HepG2 (cell line): ENCODE measurements around the gene PSENEN. TPM values are rescaled to one million over a fixed set of nuclear protein-coding genes. Genes with fewer than 3 reads are reported as not detected.
A peak's percentile ranks its signal among the peaks of the same experiment; 100 is the strongest.

Experiments
- ATAC-seq: fragments of 200-7000 bp; cut with Tn5 transposase; 3 replicates; pipeline ENCODE4 v1.9.1; 2020; ENCODE audit warnings: mild to moderate bottlenecking, moderate library complexity
- BruUV-seq: library from RNA; stranded (reverse); fragments of 400-500 nt; replicated peaks from 2 replicates; lab custom pipeline; 2021; lab: Mats Ljungman, UMichigan
- CTCF ChIA-PET: fragments of 300-600 bp; formaldehyde crosslinking; extraction: SDS; loops from one replicate; lab custom pipeline; 2021; ENCODE audit warnings: low total read pairs, inconsistent platforms, low intra/inter-chr PET ratio; lab: Yijun Ruan, JAX
- POLR2A ChIA-PET: fragments of 350-600 bp; sonication (Branson Sonifier 250); formaldehyde crosslinking; loops from one replicate; lab custom pipeline; 2020; ENCODE audit warnings: antibody characterized with exemption, inconsistent platforms; lab: Yijun Ruan, JAX
- DNase-seq: peaks from one replicate; pipeline ENCODE4 v3.0.0-alpha.2; 2015; ENCODE audit warnings: low spot score
- FAIRE-seq: peaks from 3 replicates; lab custom pipeline; 2011; peaks lifted over from hg19 to GRCh38; lab: Jason Lieb, UNC
- H2AFZ ChIP-seq: one replicate; pipeline ENCODE4 v1.6.1; 2011; ENCODE audit warnings: low read length, inconsistent platforms
- H3K27ac ChIP-seq: fragments of 300-600 bp; 3 replicates; pipeline ENCODE4 v1.8.0; 2011; ENCODE audit warnings: mixed run types, mild to moderate bottlenecking, mixed read lengths, low read length, inconsistent platforms; ENCODE audit not compliant: insufficient read depth; ENCODE audit errors: extremely low read length
- H3K27me3 ChIP-seq, 2 experiments: fragments of 200-600 bp in 1 of 2; 2 replicates in 1 of 2; 3 replicates in 1 of 2; pipeline versions ENCODE4 v1.6.0 to v1.8.0; 2011; ENCODE audit warnings: low read length in 2 of 2, mild to moderate bottlenecking in 2 of 2, moderate library complexity in 2 of 2, inconsistent platforms in 1 of 2; ENCODE audit not compliant: insufficient read depth in 2 of 2, control insufficient read depth in 1 of 2
- H3K36me3 ChIP-seq, 2 experiments: fragments of 200-600 bp in 1 of 2; replicated peaks in 1 of 2; 2 replicates in 1 of 2; 3 replicates in 1 of 2; pipeline versions ENCODE4 v1.5.1 to v1.8.0; 2011; ENCODE audit warnings: low read length in 2 of 2, inconsistent platforms in 1 of 2; ENCODE audit not compliant: insufficient read depth in 2 of 2, control insufficient read depth in 1 of 2
- H3K4me1 ChIP-seq: 2 replicates; pipeline ENCODE4 v1.5.1; 2012; ENCODE audit warnings: low read length, inconsistent platforms; ENCODE audit not compliant: insufficient read depth
- H3K4me2 ChIP-seq: 2 replicates; pipeline ENCODE4 v1.6.0; 2011; ENCODE audit warnings: low read depth, low read length, inconsistent platforms
- H3K4me3 ChIP-seq, 3 experiments: fragments of 200-600 bp in 1 of 3; sonication (generic), shearing (Covaris generic) in 1 of 3; replicated peaks in 1 of 3; 2 replicates each; pipeline ENCODE4 v1.5.1; 2011 to 2016; ENCODE audit warnings: low read length in 3 of 3, inconsistent platforms in 2 of 3, low read depth in 2 of 3, mild to moderate bottlenecking in 2 of 3, control low read depth in 1 of 3, mixed read lengths in 1 of 3; ENCODE audit not compliant: insufficient read depth in 1 of 3
- H3K79me2 ChIP-seq: one replicate; pipeline ENCODE4 v1.6.1; 2011; ENCODE audit warnings: low read length, inconsistent platforms; ENCODE audit not compliant: insufficient read depth
- H3K9ac ChIP-seq: 2 replicates; pipeline ENCODE4 v1.6.0; 2011; ENCODE audit warnings: mild to moderate bottlenecking, low read depth, low read length, inconsistent platforms; ENCODE audit not compliant: insufficient read depth
- H3K9me3 ChIP-seq: 2 replicates; pipeline ENCODE4 v1.5.1; 2012; ENCODE audit warnings: mild to moderate bottlenecking, low read length
- H4K20me1 ChIP-seq: 2 replicates; pipeline ENCODE4 v1.6.0; 2011; ENCODE audit warnings: inconsistent platforms, mild to moderate bottlenecking, low read length, moderate library complexity; ENCODE audit not compliant: insufficient read depth
- NFYB ChIP-seq: sonication (generic); formaldehyde crosslinking; IDR thresholded peaks from 2 replicates; pipeline ENCODE4 v1.4.0; 2020; ENCODE audit warnings: missing genetic modification reagents
- THAP11 ChIP-seq: IDR thresholded peaks from 2 replicates; pipeline ENCODE4 v1.6.1; 2016; ENCODE audit warnings: missing biosample characterization, missing genetic modification reagents
- WGBS: methylation state at CpG from one replicate; pipeline ENCODE4 v1.1.6; 2017; ENCODE audit warnings: low lambda C conversion rate; 5-methylcytosine and 5-hydroxymethylcytosine counted together
- in situ Hi-C: cut with HindIII; loops from 2 replicates; pipeline ENCODE4 v1.10.0; 2017; ENCODE audit warnings: low pct_unique_long_range_greater_than_20kb; ENCODE audit not compliant: extremely low pct_ligation_motif_present
- intact Hi-C: fragments of 100-400 bp; cut with micrococcal nuclease; formaldehyde crosslinking; loops from one replicate; pipeline ENCODE4 v1.10.0; 2022; ENCODE audit not compliant: unreplicated experiment
- polyA plus RNA-seq, 8 experiments: library from polyadenylated mRNA; depleted of rRNA in 3 of 8; stranded (reverse) in 7 of 8; unstranded in 1 of 8; fragments of >200 nt; fragmentation: Illumina TruSeq in 4 of 8; extraction: Trizol in 4 of 8; gene quantifications; 2 replicates each; pipeline versions ENCODE4 v1.2.1 to v1.2.3, GENCODE V29; 2011 to 2016; ENCODE audit warnings: low read depth in 4 of 8, missing spikeins in 1 of 8, mixed read lengths in 1 of 8; ENCODE audit not compliant: insufficient read depth in 1 of 8
- total RNA-seq, 5 experiments: library from RNA; depleted of rRNA; stranded (reverse); fragments of >200 nt; fragmentation: Illumina TruSeq; extraction: Trizol; gene quantifications; 2 replicates each; pipeline ENCODE4 v1.2.3, GENCODE V29; 2016; ENCODE audit warnings: low read depth in 1 of 5
- TF ChIP-seq, protein P1 (sequence below): sonication (generic); formaldehyde crosslinking; IDR thresholded peaks from 2 replicates; pipeline ENCODE4 v1.4.0; 2020; ENCODE audit warnings: mild to moderate bottlenecking, missing genetic modification reagents, borderline replicate concordance
- TF ChIP-seq, protein P2 (sequence below): fragments of 450-650 bp; IDR thresholded peaks from 2 replicates; pipeline ENCODE4 v1.6.1; 2017; ENCODE audit warnings: mild to moderate bottlenecking
- TF ChIP-seq, protein P3 (sequence below): sonication (generic); formaldehyde crosslinking; IDR thresholded peaks from 2 replicates; pipeline ENCODE4 v1.8.1; 2023; ENCODE audit warnings: mild to moderate bottlenecking, missing genetic modification reagents, borderline replicate concordance
- TF ChIP-seq, protein P4 (sequence below): sonication (generic); formaldehyde crosslinking; IDR thresholded peaks from 2 replicates; pipeline ENCODE4 v1.5.1; 2020; ENCODE audit warnings: mild to moderate bottlenecking, missing genetic modification reagents, moderate library complexity

PSENEN gene
- total and polyA plus RNA-seq, 2 of the 13 experiments (the other 11 are each of a cell fraction or from before 2014, with no cell fraction given), result 16.9 to 34.2 TPM

DNA sequence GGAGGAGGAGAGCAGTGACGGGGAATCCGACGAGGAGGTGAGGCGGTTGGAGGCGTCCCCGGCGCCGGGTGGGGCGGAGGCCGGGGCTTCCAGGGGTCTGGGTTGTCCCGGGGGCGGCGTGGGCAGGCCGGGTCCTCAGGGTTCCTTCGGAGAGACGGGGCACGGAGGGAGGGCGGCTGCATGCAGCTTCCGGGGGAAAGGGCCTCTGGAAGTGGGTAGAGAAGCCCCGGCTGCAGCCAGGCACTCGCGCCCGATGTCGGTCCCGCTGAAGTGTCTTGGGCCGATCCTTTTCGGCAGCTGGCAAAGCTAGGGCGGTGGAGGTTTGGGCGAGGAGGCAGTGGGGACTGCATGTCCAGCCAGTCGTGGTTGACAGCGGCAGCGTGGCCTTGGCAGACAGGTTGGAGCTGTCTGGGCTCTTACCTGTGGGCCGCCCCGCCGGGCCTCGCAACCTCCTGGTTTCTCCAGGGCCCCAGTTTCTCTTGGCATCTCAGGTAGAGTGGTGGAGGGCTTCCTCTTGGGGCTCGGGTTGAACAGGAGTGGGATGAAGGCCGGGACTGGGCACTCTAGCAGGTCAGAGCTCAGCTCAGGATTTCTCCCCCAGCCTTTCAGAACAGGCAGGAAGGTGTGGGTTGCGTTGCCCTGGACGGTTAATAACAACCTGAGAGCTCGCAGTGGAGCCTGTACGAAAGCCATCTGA is 27.0 kb upstream of the PSENEN start (continued):
- TF ChIP-seq, protein P1, sequence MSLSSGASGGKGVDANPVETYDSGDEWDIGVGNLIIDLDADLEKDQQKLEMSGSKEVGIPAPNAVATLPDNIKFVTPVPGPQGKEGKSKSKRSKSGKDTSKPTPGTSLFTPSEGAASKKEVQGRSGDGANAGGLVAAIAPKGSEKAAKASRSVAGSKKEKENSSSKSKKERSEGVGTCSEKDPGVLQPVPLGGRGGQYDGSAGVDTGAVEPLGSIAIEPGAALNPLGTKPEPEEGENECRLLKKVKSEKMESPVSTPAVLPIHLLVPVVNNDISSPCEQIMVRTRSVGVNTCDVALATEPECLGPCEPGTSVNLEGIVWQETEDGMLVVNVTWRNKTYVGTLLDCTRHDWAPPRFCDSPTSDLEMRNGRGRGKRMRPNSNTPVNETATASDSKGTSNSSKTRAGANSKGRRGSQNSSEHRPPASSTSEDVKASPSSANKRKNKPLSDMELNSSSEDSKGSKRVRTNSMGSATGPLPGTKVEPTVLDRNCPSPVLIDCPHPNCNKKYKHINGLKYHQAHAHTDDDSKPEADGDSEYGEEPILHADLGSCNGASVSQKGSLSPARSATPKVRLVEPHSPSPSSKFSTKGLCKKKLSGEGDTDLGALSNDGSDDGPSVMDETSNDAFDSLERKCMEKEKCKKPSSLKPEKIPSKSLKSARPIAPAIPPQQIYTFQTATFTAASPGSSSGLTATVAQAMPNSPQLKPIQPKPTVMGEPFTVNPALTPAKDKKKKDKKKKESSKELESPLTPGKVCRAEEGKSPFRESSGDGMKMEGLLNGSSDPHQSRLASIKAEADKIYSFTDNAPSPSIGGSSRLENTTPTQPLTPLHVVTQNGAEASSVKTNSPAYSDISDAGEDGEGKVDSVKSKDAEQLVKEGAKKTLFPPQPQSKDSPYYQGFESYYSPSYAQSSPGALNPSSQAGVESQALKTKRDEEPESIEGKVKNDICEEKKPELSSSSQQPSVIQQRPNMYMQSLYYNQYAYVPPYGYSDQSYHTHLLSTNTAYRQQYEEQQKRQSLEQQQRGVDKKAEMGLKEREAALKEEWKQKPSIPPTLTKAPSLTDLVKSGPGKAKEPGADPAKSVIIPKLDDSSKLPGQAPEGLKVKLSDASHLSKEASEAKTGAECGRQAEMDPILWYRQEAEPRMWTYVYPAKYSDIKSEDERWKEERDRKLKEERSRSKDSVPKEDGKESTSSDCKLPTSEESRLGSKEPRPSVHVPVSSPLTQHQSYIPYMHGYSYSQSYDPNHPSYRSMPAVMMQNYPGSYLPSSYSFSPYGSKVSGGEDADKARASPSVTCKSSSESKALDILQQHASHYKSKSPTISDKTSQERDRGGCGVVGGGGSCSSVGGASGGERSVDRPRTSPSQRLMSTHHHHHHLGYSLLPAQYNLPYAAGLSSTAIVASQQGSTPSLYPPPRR (CRISPR knock-in tag), result no peak
- TF ChIP-seq THAP11 (CRISPR knock-in tag), result 0 out of 2 replicates have a peak, but pooled peaks have one; percentile 23

DNA sequence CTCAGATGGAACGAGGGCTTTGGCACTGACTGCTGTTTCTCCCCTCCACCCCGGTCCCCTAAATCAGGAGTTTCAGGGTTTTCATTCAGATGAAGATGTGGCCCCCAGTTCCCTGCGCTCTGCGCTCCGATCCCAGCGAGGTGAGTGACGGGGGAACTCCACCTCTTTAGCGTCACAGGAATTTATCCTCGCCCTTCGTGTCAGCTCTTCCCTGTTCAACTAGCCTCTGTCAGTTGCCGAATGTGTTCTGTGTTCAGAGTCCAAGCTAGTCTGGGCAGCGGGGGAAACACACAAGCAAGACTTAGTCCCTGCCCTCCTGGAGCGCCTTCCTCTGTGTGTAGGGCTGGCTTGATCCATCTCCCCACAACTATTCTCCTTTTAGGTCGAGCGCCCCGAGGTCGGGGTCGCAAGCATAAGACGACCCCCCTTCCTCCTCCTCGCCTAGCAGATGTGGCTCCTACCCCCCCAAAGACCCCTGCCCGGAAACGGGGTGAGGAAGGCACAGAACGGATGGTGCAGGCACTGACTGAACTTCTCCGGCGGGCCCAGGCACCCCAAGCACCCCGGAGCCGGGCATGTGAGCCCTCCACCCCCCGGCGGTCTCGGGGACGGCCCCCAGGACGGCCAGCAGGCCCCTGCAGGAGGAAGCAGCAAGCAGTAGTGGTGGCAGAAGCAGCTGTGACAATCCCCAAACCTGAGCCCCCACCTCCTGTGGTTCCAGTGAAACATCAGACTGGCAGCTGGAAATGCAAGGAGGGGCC is 25.9 kb upstream of the PSENEN start:
- Histone ChIP-seq H3K4me3 (peak overlapping the region; percentile 93 to 99 (median 97)), H3K27ac (peak overlapping the region; percentile 67), H3K27me3 (no peaks in the 10 kb centered on the region), H2AFZ (no peak overlapping the region), H3K36me3 (peaks cover 20 to 40% of the 10 kb centered on the region in 2 experiments), H3K9me3 (no peaks in the 10 kb centered on the region), H4K20me1 (peaks cover 8% of the 10 kb centered on the region), H3K4me1 (peaks cover 28% of the 10 kb centered on the region), H3K79me2 (peaks cover 21% of the 10 kb centered on the region), H3K9ac (peak overlapping the region; percentile 88), H3K4me2 (peak overlapping the region; percentile 84)
- ChIA-PET CTCF (interaction anchor here (7.0 kb wide), 1 partner anchor 25 kb away, joined by 201 read pairs; no protein-coding TSS in a partner anchor), POLR2A (interaction anchor here (1.0 to 4.6 kb wide), 9 partner anchors 10 to 100 kb away, joined by 3 to 69 read pairs (median 4); partner anchors contain the start of genes LIN37, PSENEN and U2AF1L4)
- peak; percentile 92 for FAIRE-seq
- in situ Hi-C loops, result loop anchor here (5.0 kb wide), 1 partner anchor 172 kb away; the partner anchor contains the start of gene TMEM147
- WGBS, result 30% methylated on average over 27 of the region's 32 CpGs
- DNase-seq, result peak; percentile 89
- TSS peak; percentile 44 for BruUV-seq
- peak; percentile 53 for ATAC-seq
- intact Hi-C loops, result loop anchor here (2.0 kb wide), 1 partner anchor 21 kb away; no protein-coding TSS in a partner anchor
- TF ChIP-seq, protein P2, sequence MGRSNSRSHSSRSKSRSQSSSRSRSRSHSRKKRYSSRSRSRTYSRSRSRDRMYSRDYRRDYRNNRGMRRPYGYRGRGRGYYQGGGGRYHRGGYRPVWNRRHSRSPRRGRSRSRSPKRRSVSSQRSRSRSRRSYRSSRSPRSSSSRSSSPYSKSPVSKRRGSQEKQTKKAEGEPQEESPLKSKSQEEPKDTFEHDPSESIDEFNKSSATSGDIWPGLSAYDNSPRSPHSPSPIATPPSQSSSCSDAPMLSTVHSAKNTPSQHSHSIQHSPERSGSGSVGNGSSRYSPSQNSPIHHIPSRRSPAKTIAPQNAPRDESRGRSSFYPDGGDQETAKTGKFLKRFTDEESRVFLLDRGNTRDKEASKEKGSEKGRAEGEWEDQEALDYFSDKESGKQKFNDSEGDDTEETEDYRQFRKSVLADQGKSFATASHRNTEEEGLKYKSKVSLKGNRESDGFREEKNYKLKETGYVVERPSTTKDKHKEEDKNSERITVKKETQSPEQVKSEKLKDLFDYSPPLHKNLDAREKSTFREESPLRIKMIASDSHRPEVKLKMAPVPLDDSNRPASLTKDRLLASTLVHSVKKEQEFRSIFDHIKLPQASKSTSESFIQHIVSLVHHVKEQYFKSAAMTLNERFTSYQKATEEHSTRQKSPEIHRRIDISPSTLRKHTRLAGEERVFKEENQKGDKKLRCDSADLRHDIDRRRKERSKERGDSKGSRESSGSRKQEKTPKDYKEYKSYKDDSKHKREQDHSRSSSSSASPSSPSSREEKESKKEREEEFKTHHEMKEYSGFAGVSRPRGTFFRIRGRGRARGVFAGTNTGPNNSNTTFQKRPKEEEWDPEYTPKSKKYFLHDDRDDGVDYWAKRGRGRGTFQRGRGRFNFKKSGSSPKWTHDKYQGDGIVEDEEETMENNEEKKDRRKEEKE, result no peak
- TF ChIP-seq, protein P3, sequence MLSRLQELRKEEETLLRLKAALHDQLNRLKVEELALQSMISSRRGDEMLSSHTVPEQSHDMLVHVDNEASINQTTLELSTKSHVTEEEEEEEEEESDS (CRISPR knock-in tag), result no peak
- TF ChIP-seq, protein P4, sequence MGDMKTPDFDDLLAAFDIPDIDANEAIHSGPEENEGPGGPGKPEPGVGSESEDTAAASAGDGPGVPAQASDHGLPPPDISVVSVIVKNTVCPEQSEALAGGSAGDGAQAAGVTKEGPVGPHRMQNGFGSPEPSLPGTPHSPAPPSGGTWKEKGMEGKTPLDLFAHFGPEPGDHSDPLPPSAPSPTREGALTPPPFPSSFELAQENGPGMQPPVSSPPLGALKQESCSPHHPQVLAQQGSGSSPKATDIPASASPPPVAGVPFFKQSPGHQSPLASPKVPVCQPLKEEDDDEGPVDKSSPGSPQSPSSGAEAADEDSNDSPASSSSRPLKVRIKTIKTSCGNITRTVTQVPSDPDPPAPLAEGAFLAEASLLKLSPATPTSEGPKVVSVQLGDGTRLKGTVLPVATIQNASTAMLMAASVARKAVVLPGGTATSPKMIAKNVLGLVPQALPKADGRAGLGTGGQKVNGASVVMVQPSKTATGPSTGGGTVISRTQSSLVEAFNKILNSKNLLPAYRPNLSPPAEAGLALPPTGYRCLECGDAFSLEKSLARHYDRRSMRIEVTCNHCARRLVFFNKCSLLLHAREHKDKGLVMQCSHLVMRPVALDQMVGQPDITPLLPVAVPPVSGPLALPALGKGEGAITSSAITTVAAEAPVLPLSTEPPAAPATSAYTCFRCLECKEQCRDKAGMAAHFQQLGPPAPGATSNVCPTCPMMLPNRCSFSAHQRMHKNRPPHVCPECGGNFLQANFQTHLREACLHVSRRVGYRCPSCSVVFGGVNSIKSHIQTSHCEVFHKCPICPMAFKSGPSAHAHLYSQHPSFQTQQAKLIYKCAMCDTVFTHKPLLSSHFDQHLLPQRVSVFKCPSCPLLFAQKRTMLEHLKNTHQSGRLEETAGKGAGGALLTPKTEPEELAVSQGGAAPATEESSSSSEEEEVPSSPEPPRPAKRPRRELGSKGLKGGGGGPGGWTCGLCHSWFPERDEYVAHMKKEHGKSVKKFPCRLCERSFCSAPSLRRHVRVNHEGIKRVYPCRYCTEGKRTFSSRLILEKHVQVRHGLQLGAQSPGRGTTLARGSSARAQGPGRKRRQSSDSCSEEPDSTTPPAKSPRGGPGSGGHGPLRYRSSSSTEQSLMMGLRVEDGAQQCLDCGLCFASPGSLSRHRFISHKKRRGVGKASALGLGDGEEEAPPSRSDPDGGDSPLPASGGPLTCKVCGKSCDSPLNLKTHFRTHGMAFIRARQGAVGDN (CRISPR knock-in tag), result peak; percentile 51
- TF ChIP-seq NFYB (CRISPR knock-in tag), result no peak
